ENCODE data around the gene ATP1A2.
A peak's percentile ranks its signal among the peaks of the same experiment; 100 is the strongest.
"Not testable (repeated sequence)": the region's sequence is repeated elsewhere in the genome, so short reads cannot be mapped to it uniquely, and the experiment has no call there.

The ATP1A2 gene

DNA sequence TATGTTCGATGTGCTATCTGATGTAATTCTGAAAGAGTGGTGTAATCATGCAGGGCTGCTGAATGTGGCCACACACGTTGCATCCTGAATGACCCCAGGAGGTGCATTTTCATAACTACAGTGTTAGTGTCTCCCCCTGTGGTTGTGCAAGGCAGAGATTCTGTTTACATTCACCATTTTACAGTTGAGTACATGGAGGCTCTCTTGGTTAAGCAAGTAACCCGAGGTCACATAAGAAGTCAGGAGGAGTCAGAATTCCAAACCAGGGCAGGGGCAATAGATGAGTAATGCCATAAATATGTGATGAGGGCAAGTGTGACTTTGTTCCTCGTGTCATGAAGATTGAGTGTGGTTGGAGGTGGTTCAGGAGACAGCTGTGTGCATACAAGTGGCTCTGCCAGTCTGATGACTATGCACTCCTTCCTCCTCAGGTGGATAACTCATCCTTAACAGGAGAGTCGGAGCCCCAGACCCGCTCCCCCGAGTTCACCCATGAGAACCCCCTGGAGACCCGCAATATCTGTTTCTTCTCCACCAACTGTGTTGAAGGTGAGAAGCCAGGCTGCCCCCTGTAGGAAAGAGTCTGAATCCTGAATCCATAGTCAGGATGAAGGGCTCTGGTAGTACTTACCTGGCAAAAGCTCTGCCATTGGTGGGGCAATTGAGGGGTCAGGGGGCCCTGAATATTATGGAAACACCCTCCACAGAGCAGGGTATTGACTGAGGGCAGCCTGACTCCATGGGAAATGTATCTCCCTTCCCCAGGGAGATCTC, 9.3 kb downstream of the ATP1A2 start:
- DNase-seq (ENCODE audit: low spot score) = peak; percentile 85

- DNase-seq (ENCODE audit: low spot score) = peak; percentile 44
Observed at GRCh38 chr1:160125746-160126145, 10.2 kb downstream of the ATP1A2 start.

DNA sequence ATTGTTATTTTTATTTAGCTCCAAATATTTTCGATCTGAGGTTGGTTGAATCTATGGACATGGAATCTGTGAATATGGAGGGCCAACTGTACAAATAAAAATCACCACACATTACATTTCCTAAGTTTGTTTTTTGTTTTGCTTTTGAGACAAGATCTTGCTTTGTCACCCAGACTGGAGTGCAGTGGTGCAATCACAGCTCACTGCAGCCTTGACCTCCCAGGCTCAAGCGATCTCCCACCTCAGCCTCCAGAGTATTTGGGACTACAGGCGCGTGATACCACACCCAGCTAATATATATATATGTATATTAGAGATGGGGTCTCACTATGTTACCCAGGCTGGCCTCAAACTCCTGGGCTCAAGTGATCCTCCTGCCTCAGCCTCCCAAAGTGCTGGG, 10.8 kb downstream of the ATP1A2 start:
- DNase-seq (ENCODE audit: low spot score) = not testable (repeated sequence)

- DNase-seq (ENCODE audit: low spot score) = no peak
Observed at GRCh38 chr1:160127381-160127780, 11.8 kb downstream of the ATP1A2 start.

GRCh38 chr1:160127865-160128523, 12.4 kb downstream of the ATP1A2 start:
- peak; percentile 86 for DNase-seq (ENCODE audit: low spot score)

GRCh38 chr1:160128636-160129035, 13.1 kb downstream of the ATP1A2 start:
- DNase-seq (ENCODE audit: low spot score) = no peak

GRCh38 chr1:160129046-160129445, 13.5 kb downstream of the ATP1A2 start:
- DNase-seq (ENCODE audit: low spot score) = peak; percentile 56

DNA sequence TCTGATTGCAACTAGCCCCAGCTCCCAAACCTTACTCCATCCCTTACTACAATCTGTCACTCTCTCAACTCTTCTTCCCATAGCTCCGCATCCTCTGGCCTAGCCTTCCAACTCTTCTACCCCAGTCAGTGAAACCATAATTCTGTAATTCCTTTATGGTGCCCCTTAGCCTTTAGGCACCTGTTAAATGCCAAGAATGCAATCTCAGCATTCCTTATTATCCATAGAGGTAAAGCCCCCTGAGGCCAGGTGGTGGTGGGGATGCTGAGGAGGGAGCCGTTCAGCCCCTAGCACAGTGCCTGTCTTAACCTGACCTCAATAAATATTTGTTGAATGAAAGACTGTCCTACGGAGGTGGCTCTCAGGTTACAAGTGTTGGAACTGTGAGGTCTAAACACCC, 14.0 kb downstream of the ATP1A2 start:
- DNase-seq (ENCODE audit: low spot score) = no peak

GRCh38 chr1:160129966-160130365, 14.4 kb downstream of the ATP1A2 start:
- DNase-seq (ENCODE audit: low spot score) = no peak

GRCh38 chr1:160130486-160130885, 14.9 kb downstream of the ATP1A2 start:
- no peak for DNase-seq (ENCODE audit: low spot score)

- DNase-seq (ENCODE audit: low spot score) = no peak
Observed at GRCh38 chr1:160130939-160131338, 15.4 kb downstream of the ATP1A2 start.

DNA sequence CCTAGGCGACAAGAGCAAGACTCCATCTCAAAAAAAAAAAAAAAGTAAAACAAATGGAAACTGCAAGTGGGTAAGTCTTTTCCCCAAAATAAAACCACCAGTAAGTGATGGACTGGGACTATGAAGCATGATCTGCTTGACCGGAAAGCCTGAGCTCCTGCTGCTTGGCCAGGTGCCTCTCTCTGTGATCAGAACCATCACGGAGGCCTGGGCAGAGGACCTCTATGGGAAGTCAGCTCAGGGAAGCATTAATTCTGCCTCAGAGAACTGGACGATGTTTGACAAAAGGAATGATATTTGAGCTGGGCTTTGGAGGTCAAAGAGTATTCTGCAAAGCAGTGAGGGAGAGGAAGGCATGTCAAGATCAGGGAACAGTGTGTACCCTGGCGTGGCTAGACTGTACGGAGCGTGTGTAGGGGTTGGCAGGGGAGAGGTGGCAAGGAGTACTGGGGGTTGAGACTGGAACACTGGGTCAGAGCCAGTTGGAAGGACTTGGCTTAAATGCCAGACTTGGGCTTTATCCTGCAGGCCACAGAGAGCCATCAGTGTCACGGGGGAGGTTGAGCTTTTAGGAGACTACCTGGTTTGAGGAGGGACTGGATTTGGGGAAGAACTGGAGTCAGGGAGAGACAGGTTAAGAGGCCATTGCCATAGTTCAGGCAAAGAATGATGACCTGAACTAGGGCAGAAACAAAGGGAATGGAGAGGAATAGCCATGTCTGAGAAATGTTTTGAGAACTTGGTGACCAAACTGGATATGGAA, 16.4 kb downstream of the ATP1A2 start:
- no peak for DNase-seq (ENCODE audit: low spot score)

DNA sequence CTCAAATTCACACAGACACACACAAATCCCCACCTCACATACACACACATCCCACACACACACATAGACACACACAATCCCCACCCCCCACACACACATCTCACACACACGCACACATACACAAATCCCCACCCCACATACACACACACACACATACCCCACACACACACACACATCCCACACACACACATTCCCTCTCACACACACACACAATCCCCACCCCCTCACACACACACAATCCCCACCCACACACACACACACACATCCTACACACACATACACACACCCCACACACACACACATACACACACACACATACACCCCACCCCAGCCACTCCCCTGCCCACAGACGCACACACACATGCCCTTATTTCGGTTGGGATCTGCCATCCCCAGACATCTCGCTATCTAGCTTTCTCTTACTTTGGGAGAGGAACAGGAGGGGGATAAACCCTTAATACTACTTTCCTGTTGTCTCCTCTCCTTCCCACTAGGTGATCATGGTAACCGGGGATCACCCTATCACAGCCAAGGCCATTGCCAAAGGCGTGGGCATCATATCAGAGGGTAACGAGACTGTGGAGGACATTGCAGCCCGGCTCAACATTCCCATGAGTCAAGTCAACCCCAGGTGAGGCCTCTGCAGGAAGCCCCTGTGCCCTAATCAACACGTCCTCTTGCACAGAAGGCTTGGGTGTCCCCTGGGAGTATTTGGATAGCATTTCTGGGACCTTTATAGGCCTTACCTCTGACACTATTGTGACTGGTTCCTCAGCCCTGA, 18.6 kb downstream of the ATP1A2 start:
- no peak for DNase-seq (ENCODE audit: low spot score)

- DNase-seq (ENCODE audit: low spot score) = no peak
Observed at GRCh38 chr1:160134791-160135572, 19.4 kb downstream of the ATP1A2 start.

DNA sequence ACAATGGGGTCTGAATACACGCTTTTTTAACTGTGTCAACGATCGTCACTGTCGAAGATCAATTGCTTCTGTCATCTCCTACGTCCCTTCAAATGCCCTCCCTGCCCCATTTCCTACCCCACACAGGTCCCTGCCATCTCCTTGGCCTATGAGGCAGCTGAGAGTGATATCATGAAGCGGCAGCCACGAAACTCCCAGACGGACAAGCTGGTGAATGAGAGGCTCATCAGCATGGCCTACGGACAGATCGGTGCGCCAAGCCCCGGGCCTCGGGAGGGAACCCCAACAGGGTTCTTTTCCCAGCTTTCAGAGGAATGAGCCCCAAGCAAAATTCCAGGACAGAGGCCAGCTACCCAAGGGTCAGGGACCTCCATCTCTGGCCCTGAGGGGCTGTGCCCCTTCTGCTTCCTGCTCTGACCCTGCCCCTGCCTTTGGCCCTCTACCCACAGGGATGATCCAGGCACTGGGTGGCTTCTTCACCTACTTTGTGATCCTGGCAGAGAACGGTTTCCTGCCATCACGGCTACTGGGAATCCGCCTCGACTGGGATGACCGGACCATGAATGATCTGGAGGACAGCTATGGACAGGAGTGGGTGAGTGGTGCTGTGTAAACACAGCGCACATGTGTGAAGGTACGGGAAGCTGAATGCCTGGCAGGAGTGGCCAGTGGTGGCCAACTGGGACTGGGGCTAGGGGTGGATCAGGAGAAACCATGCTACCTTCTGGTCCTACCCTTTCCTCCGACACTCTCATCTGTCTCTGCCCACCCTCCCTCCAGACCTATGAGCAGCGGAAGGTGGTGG, 20.8 kb downstream of the ATP1A2 start:
- DNase-seq (ENCODE audit: low spot score) = no peak

DNA sequence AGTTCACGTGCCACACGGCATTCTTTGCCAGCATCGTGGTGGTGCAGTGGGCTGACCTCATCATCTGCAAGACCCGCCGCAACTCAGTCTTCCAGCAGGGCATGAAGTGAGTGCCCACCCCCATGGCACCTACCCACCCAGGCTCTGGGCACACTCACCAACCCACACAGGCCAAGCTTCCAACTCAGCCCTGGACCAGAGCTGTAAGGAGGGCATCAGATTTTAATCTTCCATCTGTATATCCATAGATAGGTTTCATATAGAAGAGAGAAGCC, 21.3 kb downstream of the ATP1A2 start:
- no peak for DNase-seq (ENCODE audit: low spot score)

DNA sequence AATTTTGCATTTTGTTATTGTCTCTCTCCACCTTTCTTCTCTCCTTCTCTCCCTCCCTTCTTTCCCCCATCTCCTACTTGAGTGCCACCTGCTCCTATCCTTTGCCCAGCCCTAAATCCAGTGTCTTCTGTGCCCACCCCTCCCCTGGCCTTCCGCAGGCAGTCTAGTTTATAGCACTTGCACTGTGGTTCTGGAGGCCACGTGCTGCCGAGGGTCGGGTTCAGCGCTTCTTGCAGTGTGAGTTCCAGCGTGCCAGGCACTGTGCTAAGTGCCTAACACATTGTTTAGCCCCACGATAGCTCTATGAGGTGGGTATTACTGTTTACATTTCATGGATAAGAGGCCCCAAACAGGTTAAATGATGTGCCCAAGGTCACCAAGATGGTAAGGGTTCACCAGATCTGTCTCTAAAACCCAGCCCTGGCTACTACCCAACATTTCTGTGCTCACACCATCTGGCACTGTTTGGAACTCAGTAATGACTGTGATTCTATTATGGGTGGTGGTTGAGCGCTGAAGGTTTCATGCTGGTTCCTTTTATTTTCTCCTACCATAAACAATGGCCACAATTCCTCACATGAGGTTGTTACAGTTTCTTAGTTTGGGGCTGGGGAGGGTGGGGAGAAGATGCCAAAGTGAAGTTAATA, 21.8 kb downstream of the ATP1A2 start:
- DNase-seq (ENCODE audit: low spot score) = no peak

DNA sequence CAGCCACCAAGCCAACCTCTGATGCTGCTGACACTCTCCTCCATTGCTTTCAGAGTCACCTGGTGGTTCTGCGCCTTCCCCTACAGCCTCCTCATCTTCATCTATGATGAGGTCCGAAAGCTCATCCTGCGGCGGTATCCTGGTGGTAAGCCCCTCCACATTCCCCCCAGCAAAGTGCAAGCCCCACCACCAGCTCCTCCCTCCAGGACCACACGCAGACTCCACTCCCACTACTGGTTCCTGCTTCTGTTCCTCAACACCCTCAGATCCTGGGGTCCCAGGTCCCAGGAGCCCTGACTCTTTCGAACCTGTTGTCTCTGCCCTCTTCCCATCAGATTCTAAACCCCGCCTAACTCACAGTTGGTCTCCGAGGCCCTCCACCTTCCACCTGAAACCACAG, 24.3 kb downstream of the ATP1A2 start:
- no peak for DNase-seq (ENCODE audit: low spot score)

GRCh38 chr1:160143695-160144094, 28.1 kb downstream of the ATP1A2 start:
- DNase-seq (ENCODE audit: low spot score) = no peak

- DNase-seq (ENCODE audit: low spot score) = peak; percentile 75
Observed at GRCh38 chr1:160144921-160145320, 29.4 kb downstream of the ATP1A2 start.
